RKO (cell line): Measurements from ENCODE around the gene HOXB8.

ENCODE experiments used
- DNase-seq: peaks from one replicate; pipeline ENCODE4 v3.0.0-alpha.2; 2016; ENCODE audit warnings: low spot score

The HOXB8 gene

DNA sequence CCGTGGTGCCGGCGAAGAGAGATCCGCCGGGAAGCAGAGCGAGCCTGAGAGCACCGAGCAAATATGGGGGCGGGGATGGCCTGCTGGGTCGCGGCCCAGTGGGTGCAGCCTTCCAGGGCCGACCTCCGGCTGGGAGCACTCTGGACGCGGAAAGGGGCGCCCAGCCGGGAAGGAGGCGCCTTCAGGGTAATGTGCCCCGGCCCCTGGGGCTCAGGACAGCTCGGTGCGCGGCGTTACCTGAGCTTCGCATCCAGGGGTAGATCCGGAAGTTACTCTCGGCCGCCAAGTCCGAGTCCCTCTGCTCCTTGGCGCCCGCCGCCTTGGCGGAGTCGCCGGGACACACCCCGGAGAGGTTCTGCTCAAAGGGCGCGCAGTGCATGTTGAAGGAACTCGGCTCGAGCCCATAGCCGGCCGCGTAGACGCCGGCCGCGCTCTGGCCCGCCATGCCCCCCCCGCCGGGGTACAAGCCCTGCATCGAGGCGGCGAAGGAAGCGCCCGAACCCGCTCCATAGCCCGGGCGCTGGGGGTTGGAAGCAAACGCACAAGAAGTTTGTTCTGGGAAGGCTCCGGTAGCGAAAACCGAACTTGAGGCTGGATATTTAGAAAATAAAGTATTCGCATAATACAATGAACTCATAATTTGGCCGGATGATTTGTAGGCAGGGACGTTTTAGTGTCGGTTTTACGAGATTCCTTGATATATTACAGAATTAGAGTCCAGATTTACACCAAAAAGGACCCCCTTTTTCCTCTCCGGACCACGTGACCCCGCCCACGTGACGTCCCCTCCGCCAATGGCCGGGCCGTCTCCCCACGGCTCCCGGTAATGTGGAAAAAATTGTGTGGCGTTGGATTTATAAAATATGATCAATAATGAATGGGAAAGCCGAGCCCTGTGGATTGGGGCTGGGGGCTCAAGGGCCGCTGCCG is 4.5 kb downstream of the HOXB8 start, which contains the start of gene HOXB7:
HOXB7 (minus strand) TSS at position 736 of the 930 bp plus-strand sequence; CDS start at position 637, 99 bp downstream.
- peak; percentile 68 for DNase-seq

DNA sequence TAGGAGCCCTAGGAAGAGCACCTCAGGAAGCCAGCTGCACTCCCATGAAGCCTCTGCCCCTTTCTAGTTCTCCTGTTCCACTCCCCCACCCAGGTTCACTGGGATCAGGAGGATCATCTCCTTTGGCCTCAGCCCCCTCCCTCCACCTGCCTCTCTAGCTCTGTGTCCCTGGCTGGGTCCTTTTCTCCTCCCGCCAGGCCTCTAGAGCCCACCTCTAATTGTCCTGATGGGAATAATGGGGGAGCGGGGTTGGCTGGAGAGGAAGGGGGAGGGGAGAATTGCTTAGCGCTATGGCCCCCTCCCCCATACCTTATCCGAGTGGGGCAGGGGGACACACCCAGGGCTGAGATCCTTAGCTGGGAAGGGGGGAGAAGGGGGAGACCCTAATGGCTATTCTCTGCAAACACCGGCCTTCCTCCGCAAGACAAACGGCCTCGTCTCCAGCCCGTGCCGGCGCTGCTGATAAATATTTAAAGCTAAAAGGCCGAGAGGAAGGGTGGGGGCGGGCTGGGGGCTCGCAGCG is 5.3 kb downstream of the HOXB8 start:
- DNase-seq = no peak

DNA sequence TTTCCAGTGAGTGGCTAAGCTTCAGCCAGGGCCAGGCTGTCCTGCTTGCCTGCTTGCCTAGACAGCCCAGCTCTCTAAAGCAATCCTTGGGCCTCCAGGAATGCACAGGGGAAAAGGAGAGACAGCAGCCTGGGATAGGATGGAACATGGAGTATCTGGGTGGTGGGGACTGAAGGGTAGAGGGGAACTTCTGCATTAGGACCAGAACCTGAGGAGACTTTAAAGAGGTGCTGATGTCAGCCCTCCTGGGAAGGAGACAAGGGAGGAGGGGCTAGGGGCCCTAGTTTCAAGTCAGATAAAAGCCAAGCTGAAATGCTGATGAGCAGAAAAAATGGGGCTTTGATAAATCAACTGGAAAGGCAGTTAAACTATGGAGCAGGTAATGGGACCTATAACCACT is 6.1 kb downstream of the HOXB8 start:
- DNase-seq = no peak

DNA sequence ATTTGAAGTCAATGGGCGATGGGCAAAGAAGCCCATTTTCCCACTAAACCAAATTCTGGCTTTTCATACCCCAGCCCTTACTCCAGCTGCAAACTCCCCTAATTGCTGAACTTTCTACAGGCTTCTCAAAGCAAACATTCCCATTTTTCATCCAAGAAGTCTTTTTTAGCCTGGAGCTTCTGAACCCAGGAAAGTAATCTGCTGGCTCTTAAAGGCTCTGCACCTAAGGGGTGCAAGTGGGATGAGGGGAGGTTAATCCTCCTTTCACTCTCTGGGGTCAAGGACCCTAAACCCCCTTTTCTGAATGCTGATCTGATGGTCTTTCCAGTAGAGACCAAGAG is 6.6 kb downstream of the HOXB8 start:
- DNase-seq = no peak

DNA sequence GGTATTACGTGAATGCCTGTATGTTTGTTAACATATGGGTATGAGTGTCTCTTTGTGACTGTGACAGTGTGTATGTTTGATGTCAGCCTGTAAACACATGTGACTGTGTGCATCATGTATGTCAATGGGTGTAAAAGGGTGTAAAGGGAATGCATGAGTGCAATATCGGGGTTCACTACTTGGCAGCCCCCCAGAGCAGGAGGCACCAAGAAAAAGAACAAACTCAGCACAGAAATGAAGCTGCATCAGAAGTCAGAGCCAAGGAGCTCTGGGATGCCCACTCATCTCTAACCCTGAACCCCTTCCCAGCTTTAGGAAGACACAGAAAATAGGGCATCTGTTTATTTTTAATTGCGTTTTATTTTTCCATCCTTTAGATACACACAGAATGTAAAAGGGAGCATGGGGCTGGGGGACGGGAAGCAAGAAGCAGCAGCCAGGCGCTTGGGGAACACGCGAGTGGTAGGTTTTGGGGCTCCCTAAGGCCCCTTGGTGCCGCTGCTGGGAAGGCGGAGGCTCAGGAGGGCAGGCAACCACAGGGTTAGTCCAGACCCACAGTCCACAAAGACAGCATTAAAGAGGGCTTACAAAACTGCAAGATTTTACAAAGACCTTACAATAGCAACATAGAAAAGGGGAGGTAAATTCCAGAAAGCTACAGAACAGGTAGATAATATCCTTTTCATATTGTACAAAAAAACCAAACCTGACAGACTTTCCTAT is 8.0 kb downstream of the HOXB8 start:
- DNase-seq = no peak

DNA sequence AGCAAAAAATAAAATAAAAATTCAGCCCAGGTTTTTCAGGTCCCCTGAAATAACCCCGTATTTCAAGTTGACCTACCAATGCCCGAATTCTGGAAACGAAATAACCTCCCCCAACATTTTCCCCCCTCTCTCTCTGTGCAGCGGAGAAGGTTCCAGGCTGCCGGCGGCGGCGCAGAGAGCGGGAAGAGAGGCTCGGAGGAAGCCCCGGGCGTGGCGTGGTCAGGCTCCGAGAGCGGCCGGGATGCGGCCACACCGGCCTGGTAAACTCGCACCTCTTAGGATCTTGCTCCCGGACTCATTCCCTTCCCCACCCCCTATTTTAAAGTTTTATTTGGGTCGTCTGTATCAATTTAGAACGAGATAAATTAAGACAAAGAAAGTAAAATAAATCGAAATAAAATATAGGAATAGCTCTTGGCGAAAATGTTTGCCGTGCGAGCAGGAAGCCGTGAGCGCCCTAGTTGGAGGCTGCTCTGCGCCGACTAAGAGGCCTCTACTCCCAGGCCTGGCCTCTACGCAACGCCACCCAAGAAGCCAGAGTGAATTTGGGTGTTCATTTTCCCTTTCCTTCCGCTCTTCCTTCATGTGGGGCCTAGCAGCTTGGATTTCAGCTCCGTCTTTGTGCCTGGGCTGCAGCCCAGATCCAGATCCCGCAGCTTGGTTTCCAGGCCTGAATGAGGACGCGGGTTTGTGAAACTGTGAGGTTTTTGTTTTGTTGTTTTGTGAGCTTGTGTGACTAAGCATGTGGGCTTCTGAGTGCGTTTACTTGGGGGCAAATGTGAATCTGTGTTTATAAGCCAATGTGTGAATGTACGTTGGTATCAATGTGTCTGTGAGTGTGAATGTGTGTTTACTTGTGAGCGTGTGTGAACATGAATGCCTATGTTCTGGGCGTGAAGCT is 8.9 kb downstream of the HOXB8 start:
- no peak for DNase-seq

DNA sequence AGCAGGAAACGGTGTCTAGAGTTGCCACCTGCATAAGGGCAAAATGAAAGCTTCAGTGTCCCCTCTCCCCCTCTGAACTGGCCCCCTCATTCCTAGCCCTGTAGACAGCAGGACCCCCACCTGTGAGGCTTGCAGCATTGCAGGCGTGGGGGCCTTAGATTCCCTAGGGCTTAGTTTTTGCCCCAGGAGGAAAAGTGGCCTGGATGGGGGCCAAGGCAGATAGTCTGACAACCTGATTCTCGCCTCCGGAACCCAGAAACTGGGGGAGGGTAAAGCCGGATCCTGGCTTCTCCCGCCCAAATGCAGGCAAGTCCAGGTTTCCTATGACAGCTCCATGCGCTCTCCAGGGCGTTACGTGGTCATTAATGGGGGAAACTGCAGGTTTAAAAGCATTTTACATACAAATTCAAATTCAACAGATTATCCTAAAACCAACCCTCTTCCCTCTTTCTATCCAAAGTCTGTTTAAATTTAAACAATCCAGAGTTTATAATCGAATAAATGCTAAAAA is 9.6 kb downstream of the HOXB8 start:
- DNase-seq = peak; percentile 61

DNA sequence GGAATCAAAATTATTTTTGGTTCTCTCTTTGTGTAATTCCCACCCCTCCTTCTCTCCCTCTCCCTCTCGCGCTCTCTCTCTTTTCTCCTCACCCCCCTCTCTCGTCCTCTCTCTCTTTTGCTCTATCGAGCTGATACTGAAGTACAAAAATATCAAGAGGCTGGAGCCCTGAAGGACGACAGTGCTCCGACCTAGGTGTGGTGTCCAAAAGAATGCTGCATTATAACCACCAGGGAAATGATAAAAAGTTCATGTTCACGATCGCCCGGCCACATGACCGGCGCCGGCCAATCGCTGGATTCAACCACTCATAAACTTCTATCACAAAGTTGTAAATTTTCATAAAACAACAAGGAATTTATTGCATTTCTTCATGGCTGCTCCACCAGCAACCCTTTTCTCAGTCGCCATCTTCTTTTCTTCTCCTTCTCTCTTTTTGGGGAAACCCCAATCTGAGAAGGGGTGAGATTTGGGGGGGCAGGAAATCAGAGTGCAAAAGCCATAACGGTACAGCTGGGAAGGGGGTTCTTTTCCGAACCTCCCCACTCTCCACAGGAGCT is 10.2 kb downstream of the HOXB8 start, which contains the start of gene HOXB6:
HOXB6 (minus strand) TSS at position 217 of the 560 bp plus-strand sequence. CDS start 6,836 bp downstream, outside the sequence.
- DNase-seq = peak; percentile 84

DNA sequence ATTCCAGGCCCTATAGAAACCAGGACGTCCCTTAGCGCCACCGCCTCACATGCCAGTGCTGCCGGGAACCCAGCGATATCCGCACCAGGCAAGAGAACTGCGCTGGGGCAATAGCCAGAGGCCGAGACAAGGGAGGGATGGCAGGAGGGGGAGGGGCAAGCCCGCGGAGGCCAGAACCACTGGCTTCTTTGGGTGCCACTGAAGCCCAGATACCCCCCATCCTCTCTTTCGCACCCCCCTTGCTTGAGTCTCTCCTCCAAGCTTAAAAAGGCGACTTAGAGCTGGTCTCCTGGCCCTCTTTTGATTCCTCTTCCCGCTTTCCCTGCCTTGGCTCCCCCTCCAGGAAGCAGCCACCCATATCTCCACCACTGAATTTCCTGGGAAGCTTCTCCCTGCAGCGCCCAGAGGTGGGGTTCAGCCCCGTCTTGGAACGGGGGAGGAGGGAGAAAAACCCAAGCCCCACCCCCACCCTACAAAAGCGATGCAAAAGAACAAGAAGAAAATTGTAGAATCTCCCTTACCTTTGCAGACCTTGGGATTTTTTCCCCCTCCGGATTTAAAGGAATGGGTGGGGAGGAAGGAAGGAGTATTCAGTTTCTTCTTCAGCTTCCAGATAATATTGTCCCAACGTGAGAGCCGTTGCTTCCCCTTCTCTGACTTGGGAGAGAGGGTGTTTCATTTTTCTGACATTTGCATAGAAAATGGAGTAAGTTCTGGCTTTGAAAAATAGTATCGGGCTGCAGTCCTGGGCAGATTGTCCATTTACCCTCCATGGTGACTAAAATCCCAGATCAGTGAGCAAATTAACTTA is 10.9 kb downstream of the HOXB8 start:
- peak; percentile 87 for DNase-seq

DNA sequence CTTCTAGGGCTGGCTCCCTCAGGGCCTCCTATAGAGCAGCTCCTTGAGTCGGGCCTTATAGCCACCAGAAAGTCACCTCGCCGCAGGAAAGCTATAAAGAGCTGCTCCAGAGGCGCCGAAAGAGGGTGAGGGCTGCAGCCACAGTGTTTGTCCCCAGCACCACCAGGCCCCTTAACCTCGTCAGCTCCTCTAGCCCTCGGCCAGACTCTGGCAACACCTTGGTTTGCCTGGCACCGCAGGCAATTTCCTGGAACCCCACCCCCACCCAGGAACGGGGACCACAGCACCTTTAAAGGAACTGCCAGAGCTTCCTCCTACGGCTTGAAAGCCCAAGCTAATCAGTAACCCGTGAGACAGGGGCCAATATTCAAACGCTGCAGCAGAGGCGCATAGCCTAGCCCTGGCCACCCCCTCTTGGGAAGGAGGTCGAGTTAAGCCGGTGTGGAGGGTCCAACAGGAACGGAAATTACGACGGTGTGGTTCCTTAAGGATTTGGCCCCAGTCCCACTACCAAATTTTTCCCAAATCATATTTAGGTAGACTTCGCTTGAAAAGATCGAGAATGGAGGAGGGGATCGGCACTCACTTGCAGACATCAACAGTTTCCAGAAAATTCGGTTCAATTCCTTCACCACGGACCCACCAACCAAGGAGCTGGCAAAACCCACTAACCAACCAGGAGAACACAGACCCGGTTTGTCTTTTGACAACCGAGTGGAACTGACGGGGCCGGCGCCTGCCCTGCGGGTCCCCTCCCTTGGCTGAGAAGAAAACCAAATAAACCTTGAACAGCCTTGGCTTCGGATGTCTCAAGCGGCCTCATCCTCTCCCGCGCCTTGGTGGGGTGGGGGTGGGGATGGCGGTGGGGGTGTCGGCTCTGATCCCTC is 13.3 kb downstream of the HOXB8 start:
- no peak for DNase-seq

DNA sequence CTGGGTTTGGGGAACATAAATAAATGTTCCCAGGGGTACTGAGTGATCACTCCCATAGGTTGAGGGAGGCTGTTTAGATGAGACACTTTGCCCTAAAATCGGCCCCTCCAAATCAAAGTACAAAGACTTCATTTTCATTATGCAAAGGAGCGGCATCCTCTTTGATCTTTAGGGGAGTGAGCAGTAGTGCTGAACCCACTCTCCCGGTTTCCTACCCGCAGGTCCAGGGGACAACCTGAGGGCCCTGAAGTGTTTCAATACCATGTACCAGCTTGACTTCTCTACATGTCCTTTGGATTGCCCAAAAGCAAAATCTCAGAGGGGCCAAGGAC is 13.9 kb downstream of the HOXB8 start:
- no peak for DNase-seq

DNA sequence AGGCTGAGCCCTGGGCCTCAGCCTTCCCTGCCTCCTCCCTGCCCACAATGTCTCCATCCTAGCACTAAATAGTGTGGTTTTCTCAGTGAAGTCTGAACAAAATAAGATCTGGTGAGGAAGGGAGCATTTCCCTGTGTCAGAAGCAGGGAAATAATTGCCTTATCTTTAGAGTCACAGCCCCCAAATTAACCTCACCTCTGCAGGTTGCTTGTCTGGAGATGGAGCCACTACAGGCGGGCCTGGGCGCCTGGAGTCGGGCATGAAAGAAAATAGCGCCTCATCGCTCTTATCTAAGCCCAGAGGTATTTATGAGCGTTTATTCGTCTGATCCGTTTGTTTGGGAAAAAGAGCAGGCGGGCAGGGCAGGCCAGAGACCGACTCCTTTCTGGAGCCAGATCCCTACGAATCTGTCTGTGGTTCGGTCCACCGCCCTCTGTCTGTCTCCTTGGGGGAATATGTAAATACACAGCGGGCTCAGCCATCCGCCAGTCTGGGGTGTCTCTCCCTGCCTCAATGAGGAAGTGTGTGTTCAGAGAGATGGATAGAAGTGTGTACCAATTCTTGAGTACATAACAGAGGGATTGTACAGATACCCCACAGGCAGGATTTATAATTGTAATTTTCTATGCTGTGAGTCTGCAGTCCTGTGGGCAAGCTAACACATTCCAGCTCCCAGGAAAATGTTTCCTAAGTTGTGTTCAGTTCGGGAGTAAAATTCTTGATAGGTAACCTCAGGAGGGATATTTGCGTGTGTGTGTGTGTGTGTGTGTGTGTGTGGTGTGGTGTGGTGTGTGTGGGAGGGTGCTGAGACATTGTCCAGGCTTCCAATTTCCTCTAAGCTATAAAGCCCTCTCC is 14.6 kb downstream of the HOXB8 start:
- no peak for DNase-seq

DNA sequence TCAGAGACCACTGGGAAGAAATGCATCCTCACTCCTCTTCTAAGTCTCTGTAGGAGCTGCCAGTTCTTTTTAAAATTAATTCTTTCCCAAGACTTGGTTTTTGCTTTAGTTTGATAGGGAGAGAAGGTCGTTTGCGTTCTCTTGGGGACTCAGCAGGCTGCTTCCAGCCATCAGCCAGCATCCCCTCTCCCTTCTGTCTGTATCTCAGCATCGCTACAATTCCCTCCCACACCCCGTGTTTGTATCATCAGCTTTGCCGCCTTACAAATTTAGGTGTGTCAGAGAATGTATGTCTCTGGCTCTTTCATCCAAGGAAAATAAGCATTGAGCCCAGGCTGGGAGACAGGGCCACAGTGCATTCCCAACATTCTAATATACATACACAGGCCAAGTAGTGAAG is 15.7 kb downstream of the HOXB8 start:
- no peak for DNase-seq

DNA sequence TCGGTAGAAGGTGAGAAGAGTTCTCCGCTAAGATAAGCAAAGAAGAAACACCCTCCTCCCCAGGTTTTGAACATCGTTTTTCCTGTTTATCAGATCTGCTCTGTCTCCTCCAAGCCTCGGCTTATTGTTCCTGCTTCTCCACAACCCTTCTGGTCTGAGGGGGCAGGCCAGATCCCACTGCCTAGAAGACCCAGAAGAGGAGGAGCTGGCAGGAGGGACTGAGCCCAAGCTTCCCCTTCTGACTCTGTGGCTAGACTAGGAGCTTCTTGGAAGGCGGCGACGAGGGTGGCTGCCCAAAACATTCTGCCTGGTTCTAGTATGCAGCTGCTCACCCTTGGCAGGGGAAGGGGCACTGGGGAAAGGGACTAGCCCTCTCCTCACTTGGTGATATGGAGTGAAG is 16.4 kb downstream of the HOXB8 start:
- no peak for DNase-seq

DNA sequence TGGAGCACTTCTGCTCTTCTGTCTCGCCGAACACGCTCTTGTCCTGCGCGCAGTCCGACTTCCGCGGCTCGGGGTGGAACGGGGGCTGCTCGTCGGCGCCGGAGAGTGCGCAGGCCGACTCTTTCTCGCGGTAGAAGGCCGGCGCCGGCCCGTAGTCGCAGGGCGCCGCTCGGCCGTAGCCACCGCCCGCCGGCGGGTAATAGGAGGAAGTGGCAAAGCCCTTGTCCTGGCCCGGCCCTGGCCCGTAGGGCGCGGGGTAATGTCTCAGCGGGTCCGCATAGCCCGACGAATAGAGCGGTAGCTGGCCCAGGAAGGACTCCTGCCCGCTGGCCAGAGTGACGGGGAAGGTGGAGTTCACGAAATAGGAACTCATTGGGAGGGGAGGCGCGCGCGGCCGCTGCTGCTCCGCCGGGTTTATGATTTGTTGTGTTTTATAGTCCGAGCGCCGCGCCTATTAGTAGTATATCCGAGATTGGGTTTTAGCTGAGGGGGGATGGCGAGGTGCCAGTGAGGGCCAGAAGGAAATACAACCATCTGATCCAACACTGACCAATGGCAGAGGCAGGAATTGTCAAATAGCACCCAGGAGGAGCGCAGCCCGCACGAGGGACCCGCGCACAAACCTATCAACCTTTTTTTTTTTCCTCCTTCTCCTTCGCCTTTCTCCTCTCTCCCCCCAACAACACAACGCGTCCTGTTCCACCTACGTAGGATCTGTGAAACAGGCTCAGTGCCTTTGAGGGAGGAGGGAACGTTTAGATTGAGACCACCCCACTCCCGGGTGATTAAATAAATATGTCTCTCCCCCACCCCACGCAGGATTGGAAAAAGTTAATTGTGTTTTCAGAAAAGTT is 17.1 kb downstream of the HOXB8 start:
- DNase-seq = peak; percentile 78

DNA sequence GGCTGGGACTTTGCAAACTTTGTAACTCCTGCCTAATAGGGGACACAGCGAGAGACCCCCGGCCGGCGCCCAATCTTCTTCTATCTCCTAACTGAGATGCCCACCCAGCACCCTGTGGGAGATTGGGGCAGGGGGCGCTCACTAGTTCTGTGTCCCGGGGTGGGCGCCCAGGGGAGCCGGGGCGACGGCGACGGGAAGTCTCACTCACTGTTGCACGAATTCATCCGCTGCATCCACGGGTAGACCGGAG is 17.6 kb downstream of the HOXB8 start:
- no peak for DNase-seq

DNA sequence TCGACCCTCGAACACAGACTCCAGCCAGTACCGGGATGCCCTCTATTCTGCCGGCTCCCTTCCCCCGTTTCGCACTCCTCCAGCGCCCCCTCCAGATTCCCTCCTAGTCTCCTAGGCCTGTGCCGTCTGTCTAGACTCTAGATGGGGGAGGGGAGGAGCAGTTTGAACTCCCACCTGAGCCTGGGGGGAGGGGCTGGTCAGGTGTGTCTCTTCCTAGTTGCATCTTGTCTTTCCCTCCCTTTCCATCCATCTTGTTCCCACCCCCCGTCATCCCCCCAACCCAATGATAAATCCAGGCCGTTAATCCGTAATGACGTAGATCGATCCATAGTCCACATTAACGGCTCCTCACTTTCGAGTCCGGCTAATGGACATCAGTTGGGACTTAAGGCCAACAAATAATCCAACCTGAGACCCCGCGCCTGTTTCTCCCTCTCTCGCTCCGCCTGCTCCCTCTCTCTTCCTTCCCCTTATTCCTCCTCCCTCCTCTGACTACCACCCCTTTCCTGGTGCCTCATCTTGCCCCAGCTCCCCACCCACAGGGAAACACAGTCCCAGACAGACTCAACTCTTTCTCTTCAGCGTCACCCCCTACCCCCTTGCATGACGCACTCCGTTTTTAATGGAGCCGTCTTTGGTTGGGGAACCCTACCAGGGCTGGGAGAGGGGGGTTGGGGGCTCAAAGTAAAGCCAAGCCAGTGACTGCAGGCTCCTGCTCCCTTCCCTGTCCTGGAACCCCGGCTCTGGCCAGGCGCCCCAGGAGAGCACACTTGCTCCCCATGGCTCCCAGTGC is 18.2 kb downstream of the HOXB8 start:
- DNase-seq = peak; percentile 36
